Left hindlimb (tissue), 1 donor: ENCODE results near the gene TANGO2.

Experiments
- DNase-seq: peaks from one replicate; pipeline ENCODE4 v3.0.0-alpha.2; 2018

The TANGO2 gene

GRCh38 chr22:20109411-20110358 lies 88.8 kb downstream of the TANGO2 start:
- peak; percentile 36 for DNase-seq

GRCh38 chr22:20110359-20110985 lies 89.6 kb downstream of the TANGO2 start:
- DNase-seq = peak; percentile 14

GRCh38 chr22:20111045-20111688 lies 90.3 kb downstream of the TANGO2 start:
- peak; percentile 23 for DNase-seq

DNA sequence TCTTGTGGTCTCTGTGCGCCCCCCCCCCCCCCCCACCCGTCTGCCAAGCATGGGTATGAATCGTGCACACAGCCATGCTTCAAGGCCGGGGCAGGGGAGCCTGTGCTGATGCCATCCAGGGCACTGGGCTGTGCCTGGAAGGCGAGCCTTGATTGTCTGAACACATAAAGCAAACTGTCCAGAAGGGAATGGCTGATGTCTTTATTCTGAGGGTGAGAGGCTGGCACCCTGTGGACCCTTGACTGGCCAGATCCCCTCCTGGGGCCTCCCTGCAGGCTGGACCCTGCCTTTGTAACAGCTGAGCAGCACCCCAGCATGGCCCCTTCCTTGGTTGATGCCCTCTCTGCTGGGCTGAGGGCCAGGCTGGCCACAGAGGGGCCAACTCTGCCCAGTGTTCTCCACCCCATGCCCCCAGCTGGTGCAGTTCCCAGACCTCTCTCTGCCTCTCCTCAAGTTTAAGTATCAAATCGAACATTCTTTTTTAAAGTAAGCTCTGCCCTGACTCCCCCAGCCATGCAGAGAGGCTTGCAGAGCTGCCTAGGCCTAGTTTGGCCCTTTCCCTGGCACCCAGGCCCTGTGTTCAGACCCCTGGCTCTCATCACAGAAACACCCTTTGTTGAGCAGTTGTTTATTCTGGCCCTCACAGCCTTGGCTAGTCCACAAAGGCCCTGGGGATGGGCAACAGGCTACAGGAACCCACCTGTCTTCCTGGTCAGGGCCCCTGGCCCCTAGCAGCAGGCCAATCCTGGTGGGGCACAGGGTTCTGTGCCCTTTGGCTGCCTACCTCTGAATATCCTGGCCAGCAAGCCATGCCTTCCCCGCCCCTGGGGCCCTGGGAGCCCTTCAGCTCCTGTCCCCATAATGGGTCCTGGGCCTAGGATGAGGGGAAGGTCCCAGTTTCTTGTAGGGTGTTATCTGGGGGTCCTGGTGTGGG lies 91.0 kb downstream of the TANGO2 start:
- DNase-seq = peak; percentile 32

GRCh38 chr22:20112623-20113511 lies 92.0 kb downstream of the TANGO2 start:
- DNase-seq = peak; percentile 32

GRCh38 chr22:20113551-20114310 lies 92.8 kb downstream of the TANGO2 start:
- DNase-seq = peak; percentile 28

GRCh38 chr22:20114506-20115475 lies 93.9 kb downstream of the TANGO2 start:
- peak; percentile 40 for DNase-seq

DNA sequence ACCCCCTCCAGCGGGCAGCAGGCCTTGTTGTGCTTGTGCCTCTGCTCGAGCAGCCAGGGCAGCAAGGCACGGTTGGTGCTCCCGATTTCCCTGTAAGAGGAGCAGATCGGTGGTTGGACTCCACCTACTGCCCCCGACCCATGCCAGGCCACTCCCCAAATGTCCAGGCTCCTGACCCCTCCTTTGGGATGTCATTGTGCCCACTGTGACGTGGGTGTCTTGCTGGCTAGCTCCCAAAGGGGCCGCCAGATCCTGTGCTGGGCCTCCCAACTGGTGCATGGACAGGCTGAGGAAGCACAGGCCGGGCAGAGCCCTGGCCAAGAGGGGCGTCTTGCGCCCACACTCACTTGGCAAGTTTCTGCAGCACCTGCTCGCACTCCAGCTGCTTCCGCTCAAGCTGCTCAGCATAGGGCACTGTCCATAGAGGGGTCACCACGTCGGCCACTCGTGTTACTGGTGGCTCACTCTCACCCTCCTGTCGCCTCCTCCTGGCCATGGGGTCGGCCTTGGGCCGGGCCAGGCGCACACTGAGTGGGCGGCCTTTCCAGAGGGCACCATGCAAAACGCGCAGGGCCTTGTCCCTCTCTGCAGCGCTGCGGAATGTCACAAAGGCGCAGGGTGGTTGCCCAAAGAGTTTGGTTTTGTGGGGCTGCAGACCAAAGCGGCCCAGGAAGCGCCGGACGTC lies 94.9 kb downstream of the TANGO2 start, which contains the start of gene RANBP1:
TSS of gene RANBP1 (plus strand) at position 414 of the 685 bp plus-strand sequence. CDS start at position 495, 81 bp downstream.
- DNase-seq = peak; percentile 43

GRCh38 chr22:20116376-20116950 lies 95.6 kb downstream of the TANGO2 start:
- DNase-seq = peak; percentile 42
